ENCODE measurements around the gene CCDC178. TPM values are rescaled to one million over a fixed set of nuclear protein-coding genes. Genes with fewer than 3 reads are reported as not detected.

The CCDC178 gene
- total RNA-seq, 1 donor from 2014 or later, result not detected

DNA sequence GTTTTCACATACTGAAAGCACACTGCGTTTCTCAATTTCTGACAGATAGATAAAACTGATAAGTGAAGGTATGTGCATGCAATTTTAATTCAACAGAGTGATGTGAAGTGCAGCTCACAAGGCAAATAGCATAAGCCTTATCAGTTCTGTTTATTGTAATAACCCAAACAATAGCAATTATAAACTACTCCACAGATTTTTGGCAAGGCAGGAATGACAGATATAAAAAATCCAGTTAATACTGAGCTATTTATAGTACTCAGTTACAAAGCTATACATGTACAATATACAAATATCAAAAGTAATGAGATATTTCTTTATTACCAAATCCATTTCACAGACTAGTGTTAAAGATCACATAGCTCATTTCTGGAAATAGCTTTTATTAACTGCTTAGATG lies 456.8 kb downstream of the CCDC178 start:
- Mint-ChIP-seq H3K27ac (ENCODE audit: unreplicated experiment) (no peak overlapping the region), H3K27me3 (ENCODE audit: low read depth) (no peaks in the 10 kb centered on the region), H3K9me3 (ENCODE audit: low read depth) (no peaks in the 10 kb centered on the region), H3K4me3 (ENCODE audit: unreplicated experiment) (no peak overlapping the region), H3K4me1 (ENCODE audit: low read depth) (peaks cover 5% of the 10 kb centered on the region), H3K36me3 (ENCODE audit: low read depth) (no peaks in the 10 kb centered on the region)
- no peak for DNase-seq (ENCODE audit: low spot score)
- TF ChIP-seq, protein P1, sequence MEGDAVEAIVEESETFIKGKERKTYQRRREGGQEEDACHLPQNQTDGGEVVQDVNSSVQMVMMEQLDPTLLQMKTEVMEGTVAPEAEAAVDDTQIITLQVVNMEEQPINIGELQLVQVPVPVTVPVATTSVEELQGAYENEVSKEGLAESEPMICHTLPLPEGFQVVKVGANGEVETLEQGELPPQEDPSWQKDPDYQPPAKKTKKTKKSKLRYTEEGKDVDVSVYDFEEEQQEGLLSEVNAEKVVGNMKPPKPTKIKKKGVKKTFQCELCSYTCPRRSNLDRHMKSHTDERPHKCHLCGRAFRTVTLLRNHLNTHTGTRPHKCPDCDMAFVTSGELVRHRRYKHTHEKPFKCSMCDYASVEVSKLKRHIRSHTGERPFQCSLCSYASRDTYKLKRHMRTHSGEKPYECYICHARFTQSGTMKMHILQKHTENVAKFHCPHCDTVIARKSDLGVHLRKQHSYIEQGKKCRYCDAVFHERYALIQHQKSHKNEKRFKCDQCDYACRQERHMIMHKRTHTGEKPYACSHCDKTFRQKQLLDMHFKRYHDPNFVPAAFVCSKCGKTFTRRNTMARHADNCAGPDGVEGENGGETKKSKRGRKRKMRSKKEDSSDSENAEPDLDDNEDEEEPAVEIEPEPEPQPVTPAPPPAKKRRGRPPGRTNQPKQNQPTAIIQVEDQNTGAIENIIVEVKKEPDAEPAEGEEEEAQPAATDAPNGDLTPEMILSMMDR (IDR thresholded peaks at IDR 0.05), result no peak

DNA sequence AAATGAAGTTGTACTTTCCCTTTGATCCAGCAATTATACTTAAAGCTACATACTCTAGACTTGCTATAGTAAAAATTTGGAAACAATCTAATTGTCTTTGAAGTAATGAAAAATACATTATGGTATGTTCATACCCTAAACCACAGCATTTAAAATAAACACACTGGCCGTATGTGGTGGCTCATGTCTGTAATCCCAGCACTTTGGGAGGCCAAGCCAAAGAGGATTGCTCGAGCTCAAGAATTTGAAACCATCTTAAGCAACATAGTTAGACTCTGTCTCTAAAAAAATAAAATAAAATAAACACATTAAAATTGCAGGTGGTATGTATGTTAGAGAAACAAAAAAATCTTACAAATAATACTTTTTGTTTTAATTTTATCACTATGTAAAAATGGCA lies 459.6 kb downstream of the CCDC178 start:
- no peak for DNase-seq (ENCODE audit: low spot score)
- H3K27me3 Mint-ChIP-seq (ENCODE audit: low read depth), result no peaks in the 10 kb centered on the region
- no peaks in the 10 kb centered on the region for H3K9me3 Mint-ChIP-seq (ENCODE audit: low read depth)
- TF ChIP-seq, protein P1 (IDR thresholded peaks at IDR 0.05), result no peak
- no peak overlapping the region for H3K27ac Mint-ChIP-seq (ENCODE audit: unreplicated experiment)
- peaks cover 5% of the 10 kb centered on the region for H3K4me1 Mint-ChIP-seq (ENCODE audit: low read depth)
- no peak overlapping the region for H3K4me3 Mint-ChIP-seq (ENCODE audit: unreplicated experiment)
- H3K36me3 Mint-ChIP-seq (ENCODE audit: low read depth), result no peaks in the 10 kb centered on the region

DNA sequence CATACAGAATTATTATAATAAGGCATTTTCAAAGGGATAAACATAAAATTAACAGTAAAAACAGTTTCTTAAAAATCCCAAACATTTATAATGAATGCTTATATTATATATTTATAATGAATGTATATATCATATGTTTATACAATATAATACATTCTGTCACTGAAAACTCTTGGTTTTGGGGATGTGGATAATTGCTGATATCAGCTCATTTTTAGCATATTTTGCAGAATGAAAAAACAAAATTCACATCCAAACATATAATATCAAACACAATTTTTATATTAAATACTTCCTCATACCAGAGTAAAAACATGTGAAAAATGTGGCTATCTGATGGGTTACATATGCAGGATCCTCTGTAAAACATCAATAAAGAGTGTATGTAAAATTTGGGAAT lies 465.0 kb downstream of the CCDC178 start:
- no peaks in the 10 kb centered on the region for H3K36me3 Mint-ChIP-seq (ENCODE audit: low read depth)
- peaks cover 5% of the 10 kb centered on the region for H3K9me3 Mint-ChIP-seq (ENCODE audit: low read depth)
- no peaks in the 10 kb centered on the region for H3K27me3 Mint-ChIP-seq (ENCODE audit: low read depth)
- DNase-seq (ENCODE audit: low spot score), result no peak
- H3K4me3 Mint-ChIP-seq (ENCODE audit: unreplicated experiment), result no peak overlapping the region
- no peak overlapping the region for H3K27ac Mint-ChIP-seq (ENCODE audit: unreplicated experiment)
- H3K4me1 Mint-ChIP-seq (ENCODE audit: low read depth), result peaks cover 11% of the 10 kb centered on the region
- TF ChIP-seq, protein P1 (IDR thresholded peaks at IDR 0.05), result no peak

DNA sequence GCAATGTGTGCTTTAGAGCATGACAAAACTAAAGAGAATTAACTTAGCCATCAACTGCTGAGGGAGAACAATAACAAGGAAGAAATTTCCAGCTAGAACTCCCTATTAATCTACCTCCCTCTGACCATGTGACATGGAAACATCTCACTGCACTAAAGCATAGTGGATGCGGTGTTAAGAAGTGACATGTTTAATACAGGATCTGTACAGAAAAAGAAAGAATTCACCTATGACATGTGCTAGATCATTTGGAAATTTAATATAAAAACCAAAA lies 465.4 kb downstream of the CCDC178 start:
- H3K36me3 Mint-ChIP-seq (ENCODE audit: low read depth), result no peaks in the 10 kb centered on the region
- peaks cover 11% of the 10 kb centered on the region for H3K4me1 Mint-ChIP-seq (ENCODE audit: low read depth)
- TF ChIP-seq, protein P1 (IDR thresholded peaks at IDR 0.05), result no peak
- H3K4me3 Mint-ChIP-seq (ENCODE audit: unreplicated experiment), result no peak overlapping the region
- H3K27ac Mint-ChIP-seq (ENCODE audit: unreplicated experiment), result no peak overlapping the region
- H3K9me3 Mint-ChIP-seq (ENCODE audit: low read depth), result peaks cover 5% of the 10 kb centered on the region
- DNase-seq (ENCODE audit: low spot score), result no peak
- H3K27me3 Mint-ChIP-seq (ENCODE audit: low read depth), result no peaks in the 10 kb centered on the region

DNA sequence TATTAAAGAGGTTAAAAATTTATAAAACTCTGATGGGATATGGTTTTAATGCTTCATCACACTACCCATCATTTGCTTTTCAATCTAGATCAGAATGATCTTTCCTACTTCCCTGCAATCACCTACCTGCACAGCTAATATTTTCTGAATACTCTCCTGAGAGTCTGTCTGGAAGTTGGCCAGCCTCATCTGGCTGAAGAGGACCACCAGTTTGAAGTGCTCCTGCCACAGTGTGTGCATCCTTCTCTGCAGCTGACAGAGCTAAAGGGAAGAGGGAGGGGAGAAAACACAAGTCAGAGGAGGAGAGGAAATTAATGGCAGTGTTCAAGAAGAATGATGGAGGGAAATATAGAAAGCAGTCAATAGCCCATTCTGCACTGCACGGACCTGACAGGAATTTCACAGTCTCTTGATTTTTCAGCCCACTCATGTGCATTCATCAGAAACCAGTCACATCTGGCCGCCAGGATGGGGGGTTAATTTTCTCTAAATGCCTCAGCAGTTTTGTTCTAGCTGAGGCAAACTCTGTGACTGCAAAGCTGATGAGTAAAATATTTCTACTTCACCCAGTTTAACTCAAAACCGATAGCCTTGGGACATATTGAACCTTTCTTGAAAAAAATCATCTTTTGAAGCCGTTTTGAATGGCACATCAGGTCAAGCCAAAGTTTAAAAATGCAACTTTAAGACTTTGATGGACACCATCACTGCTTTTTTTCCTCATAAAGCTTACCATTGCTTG lies 465.9 kb downstream of the CCDC178 start:
- Mint-ChIP-seq H3K27me3 (ENCODE audit: low read depth) (no peaks in the 10 kb centered on the region), H3K36me3 (ENCODE audit: low read depth) (no peaks in the 10 kb centered on the region), H3K4me3 (ENCODE audit: unreplicated experiment) (no peak overlapping the region), H3K9me3 (ENCODE audit: low read depth) (peaks cover 5% of the 10 kb centered on the region), H3K27ac (ENCODE audit: unreplicated experiment) (no peak overlapping the region), H3K4me1 (ENCODE audit: low read depth) (peaks cover 11% of the 10 kb centered on the region)
- TF ChIP-seq, protein P1 (IDR thresholded peaks at IDR 0.05), result no peak
- DNase-seq (ENCODE audit: low spot score), result no peak
